Sigmoid colon (tissue), 3 donors: ENCODE results near the gene F13B.

Experiments used
- POLR2A ChIP-seq, 2 donors: fragments of 450-650 bp; IDR thresholded peaks; one replicate each; pipeline ENCODE4 v1.6.1; 2016; ENCODE audit warnings: antibody characterized with exemption in 2 of 2, mild to moderate bottlenecking in 2 of 2, moderate library complexity in 2 of 2
- TF ChIP-seq, protein P1 (sequence below), 4 experiments: fragments of 450-650 bp in 3 of 4; fragments of 200-600 bp in 1 of 4; IDR thresholded peaks; one replicate each; pipeline ENCODE4 v1.5.1; 2016 to 2019; ENCODE audit warnings: antibody characterized with exemption in 4 of 4, mild to moderate bottlenecking in 3 of 4, moderate library complexity in 2 of 4

DNA sequence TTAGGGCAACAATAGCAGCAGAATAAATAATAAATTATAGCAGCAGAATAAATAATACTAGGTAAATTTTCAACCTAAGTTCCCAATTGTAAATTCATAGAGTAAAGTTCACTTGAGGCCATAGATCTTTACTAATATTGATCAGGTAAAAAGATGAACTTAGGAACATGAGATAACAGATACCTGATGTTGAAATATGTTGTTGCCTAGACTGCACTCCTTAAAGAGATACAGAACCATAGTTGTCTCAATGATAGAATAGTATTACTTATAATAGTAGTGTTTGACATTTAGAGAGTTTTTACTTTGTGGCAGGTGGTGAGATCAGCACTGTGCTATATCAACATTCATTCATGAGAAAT, 378 bp upstream of the F13B start:
- TF ChIP-seq, protein P1, sequence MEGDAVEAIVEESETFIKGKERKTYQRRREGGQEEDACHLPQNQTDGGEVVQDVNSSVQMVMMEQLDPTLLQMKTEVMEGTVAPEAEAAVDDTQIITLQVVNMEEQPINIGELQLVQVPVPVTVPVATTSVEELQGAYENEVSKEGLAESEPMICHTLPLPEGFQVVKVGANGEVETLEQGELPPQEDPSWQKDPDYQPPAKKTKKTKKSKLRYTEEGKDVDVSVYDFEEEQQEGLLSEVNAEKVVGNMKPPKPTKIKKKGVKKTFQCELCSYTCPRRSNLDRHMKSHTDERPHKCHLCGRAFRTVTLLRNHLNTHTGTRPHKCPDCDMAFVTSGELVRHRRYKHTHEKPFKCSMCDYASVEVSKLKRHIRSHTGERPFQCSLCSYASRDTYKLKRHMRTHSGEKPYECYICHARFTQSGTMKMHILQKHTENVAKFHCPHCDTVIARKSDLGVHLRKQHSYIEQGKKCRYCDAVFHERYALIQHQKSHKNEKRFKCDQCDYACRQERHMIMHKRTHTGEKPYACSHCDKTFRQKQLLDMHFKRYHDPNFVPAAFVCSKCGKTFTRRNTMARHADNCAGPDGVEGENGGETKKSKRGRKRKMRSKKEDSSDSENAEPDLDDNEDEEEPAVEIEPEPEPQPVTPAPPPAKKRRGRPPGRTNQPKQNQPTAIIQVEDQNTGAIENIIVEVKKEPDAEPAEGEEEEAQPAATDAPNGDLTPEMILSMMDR (IDR thresholded peaks at IDR 0.05) = no peak
- TF ChIP-seq POLR2A (IDR thresholded peaks at IDR 0.05) = no peak
